Inflammatory macrophage (primary cell): ENCODE measurements around the gene SLC44A3.
A peak's percentile ranks its signal among the peaks of the same experiment; 100 is the strongest.

Experiments used
- DNase-seq, 2 donors: peaks; one replicate each; pipeline ENCODE4 v3.0.0-alpha.2; 2020 to 2022

The SLC44A3 gene

DNA sequence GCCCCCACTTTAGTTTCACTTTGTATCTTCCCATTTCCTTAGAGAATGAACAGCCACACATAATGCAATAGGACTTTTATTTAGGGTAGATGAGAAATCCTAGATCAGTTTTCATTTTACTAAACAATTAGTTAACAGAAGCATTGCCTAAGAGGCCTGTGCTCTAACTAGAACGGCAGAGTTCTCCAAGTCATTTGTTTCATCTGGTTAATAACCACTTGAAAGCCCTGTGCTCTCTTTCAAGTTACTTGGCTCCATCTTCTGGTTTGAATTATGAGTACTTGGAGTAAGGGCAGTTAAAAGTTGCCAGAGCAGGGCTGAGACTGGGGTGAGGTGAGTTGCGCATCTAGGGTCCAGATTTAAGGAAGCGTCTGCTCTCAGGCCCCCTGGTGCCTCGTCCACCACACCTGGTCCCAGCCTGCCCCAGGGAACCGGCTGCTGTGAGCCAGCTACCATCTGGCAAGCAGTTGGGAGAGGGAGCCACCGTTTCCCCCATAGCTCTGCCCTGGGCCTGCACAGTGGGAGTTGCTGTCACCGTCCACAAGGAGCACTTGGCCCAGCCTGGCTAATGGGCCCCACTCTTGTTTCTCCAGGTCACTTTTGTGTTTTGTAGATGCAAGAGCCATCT is 18.1 kb upstream of the SLC44A3 start:
- peak; percentile 69 to 74 for DNase-seq

GRCh38 chr1:94803106-94803505 is 17.1 kb upstream of the SLC44A3 start:
- no peak for DNase-seq

- DNase-seq, result no peak
Measured at GRCh38 chr1:94803517-94804441, 16.4 kb upstream of the SLC44A3 start.

GRCh38 chr1:94804442-94804837 is 15.7 kb upstream of the SLC44A3 start:
- DNase-seq, result no peak

DNA sequence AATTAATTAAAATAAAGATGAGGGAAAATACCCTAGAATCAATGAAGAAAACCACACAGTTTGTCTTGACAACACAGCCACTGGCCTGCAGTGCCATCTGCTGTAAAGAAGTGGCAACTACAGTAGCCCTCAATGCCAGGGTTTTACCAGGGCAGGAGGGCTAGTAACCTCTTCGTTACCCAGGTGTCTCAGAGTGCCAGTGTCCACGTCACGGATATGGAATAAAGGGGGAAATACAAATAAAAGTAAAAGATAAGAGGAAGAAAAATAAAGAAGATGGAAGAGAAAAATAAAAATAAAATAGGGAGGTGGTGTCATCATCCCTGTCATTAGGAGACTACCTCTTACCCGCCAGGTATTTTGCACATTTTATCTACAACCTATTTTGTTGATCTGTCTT is 14.2 kb upstream of the SLC44A3 start:
- peak; percentile 47 to 65 for DNase-seq

DNA sequence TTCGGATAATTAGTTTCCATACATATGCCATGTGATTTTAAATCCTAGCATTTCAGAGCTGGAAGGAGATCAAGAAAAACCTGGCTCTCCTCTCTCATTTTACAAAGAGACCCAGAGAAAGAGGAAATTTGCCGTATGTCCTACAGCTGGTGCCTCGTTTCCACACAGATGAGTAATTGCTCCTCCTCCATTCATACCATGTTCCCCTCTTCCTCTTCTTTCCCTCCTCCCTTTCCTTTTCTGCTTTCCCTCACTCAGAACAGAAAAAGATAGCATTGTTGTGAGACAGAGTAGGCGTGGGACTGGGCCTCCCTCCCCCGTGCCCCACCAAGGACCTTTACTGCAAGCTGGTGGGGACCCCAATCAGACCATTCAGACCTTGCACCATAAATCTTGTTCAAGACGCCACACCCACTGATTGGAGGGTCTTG is 13.7 kb upstream of the SLC44A3 start:
- DNase-seq, result peak; percentile 27 to 49

GRCh38 chr1:94807742-94808491 is 12.2 kb upstream of the SLC44A3 start:
- no peak for DNase-seq

GRCh38 chr1:94808669-94809068 is 11.5 kb upstream of the SLC44A3 start:
- DNase-seq, result no peak

DNA sequence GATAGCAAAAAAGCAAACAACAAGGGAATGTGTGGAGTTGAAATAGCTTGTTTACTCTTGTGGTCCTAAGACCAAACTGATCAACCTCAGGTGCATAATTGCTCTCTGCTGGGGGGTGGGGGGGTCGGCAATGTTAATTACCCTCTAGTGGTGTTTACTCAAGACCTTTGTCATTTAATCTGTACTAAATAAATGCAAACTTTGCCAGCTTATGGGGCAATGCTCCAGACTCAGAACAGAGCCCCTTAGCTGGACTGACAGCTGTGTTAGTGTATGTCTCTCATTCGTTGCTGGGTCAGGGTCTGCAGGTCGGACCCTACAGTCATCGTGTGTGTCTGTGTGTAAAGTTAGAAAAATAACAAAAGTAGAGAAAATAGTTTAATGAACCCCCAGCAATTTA is 7.2 kb upstream of the SLC44A3 start:
- DNase-seq, result no peak

GRCh38 chr1:94816030-94816429 is 4.1 kb upstream of the SLC44A3 start:
- no peak for DNase-seq

DNA sequence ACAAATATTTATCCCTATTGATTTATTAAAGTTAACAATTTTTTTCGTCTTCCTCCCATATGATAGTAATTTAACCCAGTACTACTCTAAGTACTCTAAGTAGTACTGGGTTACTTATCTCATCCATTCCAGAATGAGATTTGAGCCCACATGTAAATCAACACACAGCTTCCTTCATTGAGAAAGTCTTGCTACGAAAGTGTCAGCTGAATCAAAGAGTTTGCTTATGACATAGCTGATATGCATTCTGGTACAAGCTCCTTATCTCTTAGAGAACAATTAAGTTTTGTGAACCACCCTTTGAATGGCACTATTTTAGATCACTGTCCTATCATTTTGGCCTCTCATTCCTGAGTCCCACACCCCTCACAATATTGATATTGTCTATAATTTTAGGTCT is 2.4 kb upstream of the SLC44A3 start:
- no peak for DNase-seq

GRCh38 chr1:94819238-94819944 is 766 bp upstream of the SLC44A3 start:
- no peak for DNase-seq

DNA sequence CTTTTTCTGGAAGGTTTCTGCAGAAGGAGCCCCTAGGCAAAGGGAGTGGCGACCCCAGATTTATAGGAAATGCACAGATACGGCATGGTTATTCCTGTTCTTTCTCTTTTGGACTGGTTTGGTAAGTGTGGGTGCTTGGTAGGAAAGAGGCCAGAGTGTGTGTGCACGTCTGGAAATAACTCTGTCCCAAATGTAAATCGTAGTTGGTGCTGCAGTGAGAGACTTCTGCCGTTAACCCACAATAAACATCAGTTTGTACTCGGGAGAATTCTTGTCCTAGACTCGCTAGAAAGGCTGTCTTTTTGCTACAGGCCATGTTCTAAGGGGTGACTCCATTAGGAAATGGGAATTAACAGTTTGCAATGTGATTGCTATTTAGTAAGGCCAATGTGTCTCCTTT is 779 bp downstream of the SLC44A3 start:
- no peak for DNase-seq

GRCh38 chr1:94821636-94822305 is 1.6 kb downstream of the SLC44A3 start:
- DNase-seq, result no peak

DNA sequence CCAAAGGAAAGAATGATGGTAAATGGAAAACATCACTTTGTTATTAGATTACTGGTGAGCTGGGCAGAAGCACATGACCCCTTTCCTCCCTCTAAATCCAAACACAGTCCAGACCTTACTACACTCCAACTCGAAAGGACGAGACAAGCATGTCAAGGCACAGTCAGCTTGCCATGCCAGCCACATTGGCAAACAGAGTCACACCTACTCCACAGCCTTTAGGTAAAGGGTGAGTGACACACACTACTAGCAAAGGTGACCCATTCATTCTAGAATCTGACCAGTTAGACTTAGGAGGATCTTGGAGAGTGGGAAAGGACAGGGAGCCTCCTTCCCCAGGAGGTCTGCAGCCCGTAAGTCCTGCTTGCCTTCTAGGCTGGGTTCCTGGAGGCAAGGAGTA is 3.0 kb downstream of the SLC44A3 start:
- no peak for DNase-seq

DNA sequence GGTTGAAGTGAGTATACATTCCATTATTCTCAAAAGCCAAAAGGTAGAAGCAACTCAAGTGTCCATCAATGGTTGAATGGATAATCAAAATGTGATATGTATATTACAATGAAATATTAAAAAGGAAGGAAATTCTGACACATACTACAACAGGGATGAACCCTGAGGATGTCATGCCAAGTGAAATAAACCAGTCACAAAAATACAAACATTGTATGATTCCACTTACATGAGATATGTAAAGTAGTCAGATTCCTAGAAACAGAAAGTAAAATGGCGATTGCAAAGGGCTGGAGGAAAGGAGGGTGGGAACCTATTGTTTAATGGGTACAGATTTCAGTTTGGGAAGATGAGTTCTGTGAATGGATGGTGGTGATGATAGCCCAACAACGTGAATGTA is 5.8 kb downstream of the SLC44A3 start:
- DNase-seq, result no peak

- no peak for DNase-seq
Measured at GRCh38 chr1:94827434-94827833, 7.3 kb downstream of the SLC44A3 start.

- DNase-seq, result no peak
Measured at GRCh38 chr1:94828251-94828650, 8.1 kb downstream of the SLC44A3 start.

DNA sequence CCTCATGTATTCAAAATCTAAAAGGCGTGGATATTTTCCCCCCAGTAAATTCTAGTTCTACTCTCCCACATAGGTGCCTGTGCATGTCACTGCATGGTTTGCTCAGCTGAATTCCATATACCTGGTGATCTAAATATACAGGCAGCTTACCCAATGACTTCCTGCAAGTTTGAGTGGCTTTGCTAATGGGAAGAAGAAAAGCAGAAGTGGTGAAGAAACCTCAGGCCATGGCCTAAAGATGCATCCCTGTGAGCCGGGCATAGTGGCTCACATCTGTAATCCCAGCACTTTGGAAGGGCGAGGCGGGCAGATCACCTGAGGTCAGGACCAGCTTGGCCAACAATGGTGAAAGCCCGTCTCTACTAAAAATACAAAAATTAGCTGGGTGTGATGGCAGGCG is 11.5 kb downstream of the SLC44A3 start:
- DNase-seq, result peak; percentile 70 to 73

DNA sequence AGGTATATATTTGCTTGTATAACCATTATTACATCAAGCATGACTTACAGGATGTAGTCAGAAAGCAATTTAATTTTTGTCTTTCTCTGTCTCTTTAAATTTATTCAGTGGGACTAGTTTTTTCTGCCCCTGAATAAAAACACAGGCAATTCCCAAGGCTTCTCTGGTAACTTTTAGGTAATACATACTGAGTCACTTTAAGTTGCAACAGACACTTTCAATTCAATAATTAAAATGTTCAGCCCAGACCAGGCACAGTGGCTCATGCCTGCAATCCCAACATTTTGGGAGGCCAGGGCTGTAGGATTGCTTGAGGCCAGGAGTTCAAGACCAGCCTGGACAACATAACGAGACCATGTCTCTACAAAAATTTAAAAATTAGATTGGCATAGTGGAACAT is 12.3 kb downstream of the SLC44A3 start:
- peak in 1 of 2 donors; percentile 4 for DNase-seq

- no peak for DNase-seq
Measured at GRCh38 chr1:94832931-94833585, 12.9 kb downstream of the SLC44A3 start.

GRCh38 chr1:94836891-94837290 is 16.7 kb downstream of the SLC44A3 start:
- DNase-seq, result no peak
